H1 (cell line): ENCODE data around the gene NAA38.

Experiments used
- CBX5 ChIP-seq: fragments of 300-800, 300-1000 bp; sonication (generic); IDR thresholded peaks from 2 replicates; pipeline ENCODE4 v1.7.1; 2016; ENCODE audit warnings: antibody characterized with exemption, low read length, low read depth
- CREB1 ChIP-seq: IDR thresholded peaks from 2 replicates; pipeline ENCODE4 v1.6.1; 2012; ENCODE audit warnings: inconsistent platforms
- CTCF ChIP-seq, 3 experiments: IDR thresholded peaks; 1 replicate in 2 of 3; 2 replicates in 1 of 3; pipeline versions ENCODE4 v1.5.1 to v1.6.1; 2011; ENCODE audit warnings: low read length in 3 of 3, mild to moderate bottlenecking in 3 of 3, inconsistent platforms in 2 of 3, low read depth in 1 of 3, moderate library complexity in 1 of 3; ENCODE audit not compliant: insufficient read depth in 1 of 3; ENCODE audit errors: control extremely low read depth in 1 of 3
- MAFK ChIP-seq: IDR thresholded peaks from 2 replicates; pipeline ENCODE4 v1.6.1; 2012; ENCODE audit warnings: low read depth, mild to moderate bottlenecking, improper control_type of control experiment, low read length
- POLR2A ChIP-seq, 2 experiments: IDR thresholded peaks; 1 replicate in 1 of 2; 2 replicates in 1 of 2; pipeline ENCODE4 v1.6.1; 2011; ENCODE audit warnings: low read depth in 2 of 2, low read length in 2 of 2, mild to moderate bottlenecking in 2 of 2; ENCODE audit errors: control extremely low read depth in 1 of 2
- RFX5 ChIP-seq: IDR thresholded peaks from 2 replicates; pipeline ENCODE4 v1.6.1; 2011; ENCODE audit warnings: low read depth, low read length, improper control_type of control experiment, borderline replicate concordance
- SP1 ChIP-seq: IDR thresholded peaks from 2 replicates; pipeline ENCODE4 v1.6.1; 2011; ENCODE audit warnings: low read depth, low read length

- TF ChIP-seq POLR2A (IDR thresholded peaks at IDR 0.05; ENCODE audit: control extremely low read depth in 1 of 2, low read depth in 2 of 2, low read length in 2 of 2) (no peak), CTCF (IDR thresholded peaks at IDR 0.05; ENCODE audit: control extremely low read depth in 1 of 3, insufficient read depth in 1 of 3, low read depth in 1 of 3, low read length in 3 of 3) (no peak), MAFK (no peak), CREB1 (no peak), RFX5 (no peak), CBX5 (no peak), SP1 (no peak)
These were observed 26.7 kb downstream of the NAA38 start for GRCh38 chr17:7830616-7831015.
